Uterus (tissue), 4 donors: ENCODE measurements around the gene DNM1. TPM values are rescaled to one million over a fixed set of nuclear protein-coding genes. Genes with fewer than 3 reads are reported as not detected.

Experiments used
- DNase-seq, 2 donors: peaks; one replicate each; pipeline ENCODE4 v3.0.0-alpha.2; 2019 to 2020
- H3K27ac ChIP-seq, 2 donors: fragments of 200-600 bp; sonication (generic); 1 replicate in 1 of 2; 2 replicates in 1 of 2; pipeline ENCODE4 v1.5.1; 2016 to 2018
- H3K27me3 ChIP-seq, 2 donors: fragments of 200-600 bp; sonication (generic); one replicate each; pipeline ENCODE4 v1.5.1; 2018 to 2019; ENCODE audit warnings: control low read depth in 1 of 2
- H3K36me3 ChIP-seq, 2 donors: fragments of 200-600 bp; sonication (generic); one replicate each; pipeline ENCODE4 v1.5.1; 2019; ENCODE audit warnings: control low read depth in 1 of 2
- H3K4me1 ChIP-seq, 2 donors: fragments of 200-600 bp; sonication (generic); one replicate each; pipeline ENCODE4 v1.5.1; 2018 to 2019; ENCODE audit warnings: control low read depth in 1 of 2
- H3K4me3 ChIP-seq, 2 donors: fragments of 200-600 bp; sonication (generic); 1 replicate in 1 of 2; 2 replicates in 1 of 2; pipeline ENCODE4 v1.5.1; 2018 to 2019; ENCODE audit warnings: mild to moderate bottlenecking in 1 of 2
- H3K9me3 ChIP-seq, 2 donors: fragments of 200-600 bp; sonication (generic); one replicate each; pipeline ENCODE4 v1.5.1; 2019; ENCODE audit warnings: control low read depth in 1 of 2
- POLR2A ChIP-seq, 2 donors: fragments of 450-650 bp; IDR thresholded peaks; one replicate each; pipeline ENCODE4 v1.6.1; 2016; ENCODE audit warnings: antibody characterized with exemption in 2 of 2, mild to moderate bottlenecking in 1 of 2, moderate library complexity in 1 of 2
- intact Hi-C: fragments of 100-400 bp; cut with DNase I; formaldehyde crosslinking; loops from one replicate; pipeline ENCODE4 v1.15.1; 2023; ENCODE audit warnings: low total_unique reads
- total RNA-seq, 4 donors: library from RNA; depleted of rRNA in 3 of 4; stranded (reverse); fragments of >200 nt in 3 of 4; gene quantifications; one replicate each; pipeline versions ENCODE4 v1.1.0 to v1.2.4, GENCODE V29; 2014 to 2023
- TF ChIP-seq, protein P1 (sequence below), 4 experiments: fragments of 200-600 bp in 2 of 4; fragments of 450-650 bp in 2 of 4; sonication (generic) in 2 of 4; IDR thresholded peaks; one replicate each; pipeline ENCODE4 v1.5.1; 2016 to 2019; ENCODE audit warnings: antibody characterized with exemption in 4 of 4, mild to moderate bottlenecking in 2 of 4, moderate library complexity in 1 of 4
- donor health status: DM: yes; HTN: yes; CAD: no.

DNM1 gene
- total RNA-seq, 4 donors from 2014 or later, result 5.0 to 71.5 (median 31.0) TPM

DNA sequence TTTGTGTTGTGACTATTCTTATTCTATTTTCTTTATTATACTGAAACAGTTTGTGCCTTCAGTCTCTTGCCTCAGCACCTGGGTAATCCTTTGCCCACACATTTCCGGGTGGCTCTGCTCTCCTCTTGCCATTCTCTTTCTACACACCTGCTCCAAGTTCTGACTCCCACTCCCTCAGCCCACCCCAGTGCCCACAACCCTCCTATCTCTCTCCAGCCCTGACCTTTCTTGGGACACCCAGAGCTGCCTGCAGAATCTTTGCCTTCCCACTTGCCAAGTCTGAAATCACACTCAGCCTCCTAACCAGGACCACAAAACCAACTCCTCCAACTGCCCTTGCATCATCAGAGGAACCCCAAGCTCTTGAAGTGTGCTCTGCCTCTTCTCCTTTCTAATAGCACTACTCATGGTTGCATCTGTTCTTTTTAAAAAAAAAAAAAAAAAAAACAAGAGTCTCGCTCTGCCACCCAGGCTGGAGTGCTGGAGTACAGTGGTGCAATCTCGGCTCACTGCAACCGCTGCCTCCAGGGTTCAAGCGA, 77.0 kb downstream of the DNM1 start:
- TF ChIP-seq, protein P1, sequence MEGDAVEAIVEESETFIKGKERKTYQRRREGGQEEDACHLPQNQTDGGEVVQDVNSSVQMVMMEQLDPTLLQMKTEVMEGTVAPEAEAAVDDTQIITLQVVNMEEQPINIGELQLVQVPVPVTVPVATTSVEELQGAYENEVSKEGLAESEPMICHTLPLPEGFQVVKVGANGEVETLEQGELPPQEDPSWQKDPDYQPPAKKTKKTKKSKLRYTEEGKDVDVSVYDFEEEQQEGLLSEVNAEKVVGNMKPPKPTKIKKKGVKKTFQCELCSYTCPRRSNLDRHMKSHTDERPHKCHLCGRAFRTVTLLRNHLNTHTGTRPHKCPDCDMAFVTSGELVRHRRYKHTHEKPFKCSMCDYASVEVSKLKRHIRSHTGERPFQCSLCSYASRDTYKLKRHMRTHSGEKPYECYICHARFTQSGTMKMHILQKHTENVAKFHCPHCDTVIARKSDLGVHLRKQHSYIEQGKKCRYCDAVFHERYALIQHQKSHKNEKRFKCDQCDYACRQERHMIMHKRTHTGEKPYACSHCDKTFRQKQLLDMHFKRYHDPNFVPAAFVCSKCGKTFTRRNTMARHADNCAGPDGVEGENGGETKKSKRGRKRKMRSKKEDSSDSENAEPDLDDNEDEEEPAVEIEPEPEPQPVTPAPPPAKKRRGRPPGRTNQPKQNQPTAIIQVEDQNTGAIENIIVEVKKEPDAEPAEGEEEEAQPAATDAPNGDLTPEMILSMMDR (IDR thresholded peaks at IDR 0.05), result no peak
- no peak for TF ChIP-seq POLR2A (IDR thresholded peaks at IDR 0.05)
- Histone ChIP-seq H3K27me3 (no peaks in the 10 kb centered on the region), H3K36me3 (no peaks in the 10 kb centered on the region), H3K4me3 (no peak overlapping the region), H3K27ac (no peak overlapping the region), H3K9me3 (no peaks in the 10 kb centered on the region), H3K4me1 (peaks cover 0 to 5% of the 10 kb centered on the region in 2 donors)
- no peak for DNase-seq
- intact Hi-C loops, result no loop called here

DNA sequence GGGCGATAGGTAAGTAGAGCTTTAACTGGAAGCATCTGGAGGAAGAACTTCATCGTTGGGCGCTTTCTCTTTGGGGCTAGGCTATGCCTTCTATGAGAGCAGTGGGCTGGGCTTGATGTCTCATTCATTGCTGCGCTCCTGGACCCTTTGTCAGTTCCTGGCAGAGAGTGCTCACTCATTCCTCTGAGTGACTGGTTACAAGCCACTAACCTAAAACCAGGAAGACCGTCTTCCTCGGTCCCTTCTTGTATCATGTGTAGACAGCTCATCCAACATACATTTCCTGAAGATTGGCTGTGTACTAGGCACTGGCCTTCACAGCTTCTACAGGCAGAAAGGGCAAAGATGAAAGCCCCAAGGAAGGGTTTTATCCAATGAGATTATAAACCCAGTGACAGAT, 79.3 kb downstream of the DNM1 start:
- TF ChIP-seq, protein P1 (IDR thresholded peaks at IDR 0.05), result no peak
- TF ChIP-seq POLR2A (IDR thresholded peaks at IDR 0.05), result no peak
- Histone ChIP-seq H3K27ac (no peak overlapping the region), H3K36me3 (no peaks in the 10 kb centered on the region), H3K9me3 (no peaks in the 10 kb centered on the region), H3K4me1 (no peaks in the 10 kb centered on the region), H3K27me3 (no peaks in the 10 kb centered on the region), H3K4me3 (no peak overlapping the region)
- no peak for DNase-seq
- intact Hi-C loops, result no loop called here

DNA sequence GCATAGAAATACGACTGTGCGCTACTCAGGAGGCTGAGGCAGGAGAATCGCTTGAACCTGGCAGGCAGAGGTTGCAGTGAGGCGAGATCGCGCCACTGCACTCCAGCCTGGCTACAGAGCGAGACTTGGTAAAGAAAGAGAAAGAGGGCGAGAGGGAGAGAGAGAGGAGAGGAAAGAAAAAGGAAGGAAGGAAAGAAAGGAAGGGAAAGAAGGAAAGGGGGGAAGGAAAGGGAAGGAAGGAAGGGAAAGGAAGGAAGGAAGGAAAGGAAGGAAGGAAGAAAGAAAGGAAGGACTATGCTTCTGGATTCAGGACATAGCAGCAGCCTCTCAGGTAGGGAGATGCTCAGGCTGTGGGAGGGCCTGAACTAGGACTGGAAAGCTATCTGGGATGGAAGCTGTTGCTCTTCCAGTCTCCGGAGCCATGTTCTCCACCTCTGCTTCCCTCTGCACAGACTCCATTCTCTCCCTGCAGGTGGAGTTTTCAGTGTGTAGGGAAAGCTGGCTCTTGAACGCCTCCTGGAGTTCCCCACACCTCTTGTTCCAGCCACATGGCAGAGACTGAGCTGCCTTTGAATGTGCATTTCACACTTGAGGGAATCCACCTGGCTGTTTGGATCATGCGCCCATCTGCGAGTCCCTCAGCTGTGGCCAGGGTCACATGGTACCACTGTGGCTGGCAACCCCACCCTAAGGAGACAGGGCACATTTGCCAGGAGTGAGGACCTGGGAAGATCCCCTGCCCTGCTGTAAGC, 82.0 kb downstream of the DNM1 start:
- Histone ChIP-seq H3K27ac (no peak overlapping the region), H3K9me3 (no peaks in the 10 kb centered on the region), H3K27me3 (no peaks in the 10 kb centered on the region), H3K36me3 (no peaks in the 10 kb centered on the region), H3K4me3 (no peak overlapping the region), H3K4me1 (no peaks in the 10 kb centered on the region)
- TF ChIP-seq, protein P1 (IDR thresholded peaks at IDR 0.05), result no peak
- TF ChIP-seq POLR2A (IDR thresholded peaks at IDR 0.05), result no peak
- no peak for DNase-seq
- intact Hi-C loops, result no loop called here

DNA sequence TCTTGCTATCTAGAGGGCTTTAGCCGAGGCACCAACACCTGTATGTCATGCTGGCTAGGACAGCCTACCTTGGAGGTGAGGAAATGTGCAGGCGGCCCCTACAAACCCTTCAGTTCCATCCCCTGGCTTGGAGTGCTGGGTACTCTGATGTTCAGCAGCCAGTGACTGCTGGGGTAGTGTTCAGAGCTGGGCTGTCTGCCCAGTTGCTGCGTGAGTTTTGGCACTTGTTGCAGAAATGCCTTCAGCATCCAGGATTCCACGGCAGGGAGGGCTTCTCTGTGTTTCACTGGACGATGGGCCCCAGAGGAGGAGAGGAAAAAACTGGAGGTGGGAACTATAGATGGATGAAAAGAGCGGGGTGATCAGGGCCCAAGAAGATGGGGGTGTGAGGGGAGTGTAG, 83.3 kb downstream of the DNM1 start:
- no peak for TF ChIP-seq POLR2A (IDR thresholded peaks at IDR 0.05)
- TF ChIP-seq, protein P1 (IDR thresholded peaks at IDR 0.05), result no peak
- no peaks in the 10 kb centered on the region for H3K36me3 ChIP-seq
- H3K9me3 ChIP-seq, result no peaks in the 10 kb centered on the region
- DNase-seq, result no peak
- no peak overlapping the region for H3K4me3 ChIP-seq
- H3K4me1 ChIP-seq, result no peaks in the 10 kb centered on the region
- no peak overlapping the region for H3K27ac ChIP-seq
- H3K27me3 ChIP-seq, result no peaks in the 10 kb centered on the region
- intact Hi-C loops, result no loop called here

DNA sequence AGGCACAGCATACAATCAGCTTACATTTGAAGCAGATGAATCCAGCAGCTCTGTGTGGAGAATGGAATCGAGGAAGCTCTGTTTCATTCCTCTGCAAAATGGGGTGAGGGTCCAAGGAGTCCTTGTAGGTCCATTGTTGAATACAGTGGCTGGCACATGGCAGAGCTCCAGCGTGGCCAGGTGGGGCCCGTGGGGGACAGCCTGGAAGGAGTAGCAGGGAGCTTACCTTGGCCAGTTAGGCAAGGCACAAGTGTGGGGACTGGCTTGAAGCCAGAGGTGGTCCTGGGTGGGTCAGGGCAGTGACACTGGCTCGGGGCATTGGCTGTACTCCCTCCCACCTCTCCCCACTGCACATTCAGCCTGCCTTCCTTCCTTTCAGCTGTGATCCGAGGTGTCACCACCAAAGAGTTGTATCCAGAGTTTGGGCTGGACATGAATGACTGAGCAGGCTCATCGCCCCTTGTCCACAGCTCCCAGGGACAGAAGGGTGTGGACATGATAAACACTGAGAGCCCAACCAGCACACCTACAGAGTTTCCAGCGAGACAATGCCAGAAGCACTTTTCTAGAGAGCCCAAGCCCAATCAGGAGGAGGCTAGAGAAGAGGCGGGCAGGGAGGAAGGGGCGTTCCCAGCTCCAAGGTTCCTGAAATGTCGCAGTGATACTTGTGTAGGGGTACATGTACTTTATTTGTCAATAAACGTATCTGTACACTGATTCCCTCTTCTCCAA, 85.3 kb downstream of the DNM1 start:
- intact Hi-C loops, result no loop called here
- Histone ChIP-seq H3K9me3 (no peaks in the 10 kb centered on the region), H3K27ac (no peak overlapping the region), H3K36me3 (no peaks in the 10 kb centered on the region), H3K27me3 (no peaks in the 10 kb centered on the region), H3K4me1 (no peaks in the 10 kb centered on the region), H3K4me3 (no peak overlapping the region)
- TF ChIP-seq, protein P1 (IDR thresholded peaks at IDR 0.05), result no peak
- TF ChIP-seq POLR2A (IDR thresholded peaks at IDR 0.05), result no peak
- DNase-seq, result no peak
